ENCODE measurements around the gene BDKRB1. TPM values are rescaled to one million over a fixed set of nuclear protein-coding genes. Genes with fewer than 3 reads are reported as not detected.
A peak's percentile ranks its signal among the peaks of the same experiment; 100 is the strongest.

BDKRB1 gene
- total RNA-seq, 2 experiments from 2014 or later: not detected

DNA sequence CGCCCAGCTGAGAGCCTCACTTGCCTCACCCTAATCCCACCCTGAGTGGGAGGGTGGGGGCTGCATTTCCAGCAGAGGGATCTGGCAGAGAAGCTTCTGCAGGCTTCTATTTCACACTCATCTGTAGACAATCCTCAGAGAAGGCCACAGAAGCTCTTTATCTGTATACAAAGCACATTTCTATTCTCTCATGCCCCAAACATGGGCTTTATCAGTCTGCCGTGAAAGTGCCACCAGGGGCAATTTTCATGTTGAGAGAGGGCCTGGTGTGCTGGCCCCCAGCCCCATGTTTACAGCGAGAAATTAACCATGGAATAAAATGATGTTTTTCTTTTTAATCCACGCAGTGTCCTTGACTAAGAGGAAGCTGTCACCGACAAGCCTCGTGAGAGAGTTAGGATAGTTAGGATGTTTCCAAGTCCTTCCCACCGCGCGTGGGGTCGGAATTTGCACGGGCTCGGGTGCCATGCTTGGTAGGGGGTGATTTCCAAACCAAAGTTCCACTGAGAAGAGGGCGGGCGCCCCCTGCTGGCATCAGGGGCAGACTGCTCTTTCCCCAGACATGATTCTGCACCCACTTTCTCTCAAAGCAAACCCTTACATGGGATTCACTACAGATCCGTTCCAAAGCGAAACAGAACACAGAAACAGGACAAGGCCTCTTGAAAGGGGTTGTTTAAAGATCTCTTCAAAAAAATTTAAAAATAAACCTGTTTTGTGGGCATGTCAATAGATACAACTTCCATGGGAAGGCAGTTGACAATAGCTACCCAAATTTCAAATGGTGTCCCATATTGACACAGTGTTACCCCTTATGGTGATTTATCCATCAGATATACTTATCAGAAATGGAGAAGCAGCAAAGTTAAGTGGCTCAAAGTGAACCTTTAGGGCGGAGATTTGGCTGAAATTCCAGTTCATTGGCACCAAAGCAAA lies 19.4 kb downstream of the BDKRB1 start:
- no peaks in the 10 kb centered on the region for H3K27me3 Mint-ChIP-seq (ENCODE audit: low read depth)
- POLR2A ChIA-PET: interaction anchor here (0.7 kb wide), 1 partner anchor 554 kb away, joined by 3 read pairs; no protein-coding TSS in a partner anchor
- CTCF ChIA-PET: interaction anchor here (0.9 to 4.7 kb wide), 10 partner anchors 9 to 219 kb away, joined by 3 to 32 read pairs (median 5); no protein-coding TSS in a partner anchor
- H3K9me3 Mint-ChIP-seq (ENCODE audit: insufficient read depth): no peaks in the 10 kb centered on the region
- H3K4me1 Mint-ChIP-seq (ENCODE audit: low read depth): no peaks in the 10 kb centered on the region
- ATAC-seq (peak; percentile 57), DNase-seq (peak; percentile 66)
- peaks cover 2% of the 10 kb centered on the region for H3K36me3 Mint-ChIP-seq (ENCODE audit: low read depth)
- H3K27ac Mint-ChIP-seq: no peak overlapping the region
- no peak overlapping the region for H3K4me3 Mint-ChIP-seq

DNA sequence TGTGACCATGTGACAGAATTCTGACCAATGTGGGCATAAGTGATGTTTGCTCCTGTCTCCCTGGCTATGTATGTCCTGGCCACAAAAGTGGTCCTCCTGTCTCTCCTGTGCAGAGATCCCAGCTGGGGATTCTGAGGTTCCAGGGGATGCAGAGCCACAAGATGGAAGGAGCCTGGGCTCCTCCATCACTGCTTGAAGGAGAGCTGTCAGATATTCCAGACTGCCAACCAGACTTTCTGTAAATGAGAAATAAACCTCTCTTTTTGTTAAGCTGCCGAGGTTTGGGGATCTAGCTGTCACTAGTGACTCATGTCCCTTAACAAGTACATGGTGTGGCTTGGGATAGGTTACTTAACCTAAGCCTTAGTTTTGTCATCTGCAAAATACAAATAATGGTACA lies 21.9 kb downstream of the BDKRB1 start:
- H3K27ac Mint-ChIP-seq: no peak overlapping the region
- DNase-seq (no peak), ATAC-seq (no peak)
- no peak overlapping the region for H3K4me3 Mint-ChIP-seq
- no peaks in the 10 kb centered on the region for H3K9me3 Mint-ChIP-seq (ENCODE audit: insufficient read depth)
- H3K27me3 Mint-ChIP-seq (ENCODE audit: low read depth): no peaks in the 10 kb centered on the region
- CTCF ChIA-PET: interaction anchor here (1.3 kb wide), 1 partner anchor 177 kb away, joined by 5 read pairs; no protein-coding TSS in a partner anchor
- POLR2A ChIA-PET: no interaction called here
- peaks cover 2% of the 10 kb centered on the region for H3K36me3 Mint-ChIP-seq (ENCODE audit: low read depth)
- no peaks in the 10 kb centered on the region for H3K4me1 Mint-ChIP-seq (ENCODE audit: low read depth)

DNA sequence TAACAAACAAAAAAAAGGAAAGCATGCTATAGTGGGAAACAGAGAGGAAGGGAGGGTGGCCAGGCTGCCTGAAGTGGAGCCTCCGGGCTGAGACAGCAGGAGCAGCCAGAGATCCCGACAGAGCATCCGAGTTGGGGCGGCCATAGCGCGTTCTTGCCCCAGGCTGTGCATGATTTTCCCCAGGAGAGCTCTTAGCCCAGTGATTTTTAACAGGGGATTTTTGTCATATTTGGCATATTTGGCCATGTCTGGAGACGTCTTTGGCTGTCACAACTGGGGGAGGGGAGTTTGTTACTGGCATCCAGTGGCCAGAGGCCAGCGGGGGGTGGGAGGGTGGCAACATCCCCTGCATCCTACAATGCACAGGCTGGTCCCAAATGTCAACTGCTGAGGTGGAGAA lies 23.6 kb downstream of the BDKRB1 start:
- DNase-seq (no peak), ATAC-seq (no peak)
- no peak overlapping the region for H3K27ac Mint-ChIP-seq
- ChIA-PET CTCF (no interaction called here), POLR2A (no interaction called here)
- H3K9me3 Mint-ChIP-seq (ENCODE audit: insufficient read depth): no peaks in the 10 kb centered on the region
- H3K4me1 Mint-ChIP-seq (ENCODE audit: low read depth): no peaks in the 10 kb centered on the region
- no peaks in the 10 kb centered on the region for H3K27me3 Mint-ChIP-seq (ENCODE audit: low read depth)
- H3K36me3 Mint-ChIP-seq (ENCODE audit: low read depth): peaks cover 2% of the 10 kb centered on the region
- no peak overlapping the region for H3K4me3 Mint-ChIP-seq

- Mint-ChIP-seq H3K36me3 (ENCODE audit: low read depth) (peaks cover 2% of the 10 kb centered on the region), H3K27me3 (ENCODE audit: low read depth) (no peaks in the 10 kb centered on the region), H3K4me1 (ENCODE audit: low read depth) (no peaks in the 10 kb centered on the region), H3K9me3 (ENCODE audit: insufficient read depth) (no peaks in the 10 kb centered on the region), H3K4me3 (no peak overlapping the region), H3K27ac (no peak overlapping the region)
- no peak for ATAC-seq
- DNase-seq: no peak
- CTCF ChIA-PET: no interaction called here
- POLR2A ChIA-PET: no interaction called here
Measured at GRCh38 chr14:96280104-96280503, 24.1 kb downstream of the BDKRB1 start.

- DNase-seq (no peak), ATAC-seq (no peak)
- Mint-ChIP-seq H3K27me3 (ENCODE audit: low read depth) (no peaks in the 10 kb centered on the region), H3K27ac (no peak overlapping the region), H3K4me1 (ENCODE audit: low read depth) (no peaks in the 10 kb centered on the region), H3K36me3 (ENCODE audit: low read depth) (peaks cover 6% of the 10 kb centered on the region), H3K4me3 (no peak overlapping the region), H3K9me3 (ENCODE audit: insufficient read depth) (no peaks in the 10 kb centered on the region)
- CTCF ChIA-PET: interaction anchor here (0.7 kb wide), 1 partner anchor 719 kb away, joined by 3 read pairs; no protein-coding TSS in a partner anchor
- POLR2A ChIA-PET: no interaction called here
Measured at GRCh38 chr14:96281486-96281885, 25.5 kb downstream of the BDKRB1 start.

DNA sequence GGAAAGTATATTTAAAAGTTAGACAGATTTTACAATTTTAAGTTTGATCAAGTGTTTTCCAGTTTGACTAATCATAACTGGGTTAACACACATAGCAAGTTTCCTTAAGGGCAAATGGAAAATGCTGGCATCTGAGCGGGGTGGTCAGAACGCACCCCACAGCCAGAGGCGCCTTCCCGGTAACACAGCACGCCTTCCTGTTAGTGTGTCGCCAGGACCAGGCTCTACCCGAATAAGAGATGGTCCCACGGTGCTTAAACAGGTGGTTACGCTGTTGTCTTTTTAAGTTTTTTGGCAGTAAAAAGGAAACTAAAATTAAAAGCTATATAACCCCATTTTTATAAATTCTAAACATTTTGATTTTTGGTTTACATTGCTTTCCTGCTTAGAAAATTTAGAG lies 28.0 kb downstream of the BDKRB1 start:
- CTCF ChIA-PET: interaction anchor here (1.6 kb wide), 1 partner anchor 8 kb away, joined by 7 read pairs; no protein-coding TSS in a partner anchor
- no peak overlapping the region for H3K27ac Mint-ChIP-seq
- ATAC-seq: no peak
- no peak for DNase-seq
- POLR2A ChIA-PET: no interaction called here
- H3K9me3 Mint-ChIP-seq (ENCODE audit: insufficient read depth): no peaks in the 10 kb centered on the region
- no peak overlapping the region for H3K4me3 Mint-ChIP-seq
- peaks cover 3% of the 10 kb centered on the region for H3K36me3 Mint-ChIP-seq (ENCODE audit: low read depth)
- no peaks in the 10 kb centered on the region for H3K4me1 Mint-ChIP-seq (ENCODE audit: low read depth)
- no peaks in the 10 kb centered on the region for H3K27me3 Mint-ChIP-seq (ENCODE audit: low read depth)

DNA sequence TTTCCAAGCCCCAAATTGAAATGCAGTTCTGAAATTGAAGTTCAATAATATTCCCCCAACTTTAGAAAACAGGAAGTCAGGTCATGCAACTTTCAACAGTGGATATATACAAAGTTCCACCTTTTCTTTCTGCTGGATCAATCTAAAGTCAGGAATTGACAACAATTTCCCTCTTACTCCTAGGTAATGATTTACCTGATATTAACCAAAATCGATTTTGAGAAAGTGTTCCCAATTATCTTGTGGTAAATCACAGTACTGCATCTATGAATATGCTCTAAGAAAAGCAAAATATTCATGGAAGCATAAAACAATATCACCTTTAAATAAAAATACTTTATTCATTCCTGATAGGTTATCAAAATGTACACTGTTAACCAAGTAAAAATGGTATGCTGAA lies 28.4 kb downstream of the BDKRB1 start:
- DNase-seq: no peak
- H3K9me3 Mint-ChIP-seq (ENCODE audit: insufficient read depth): no peaks in the 10 kb centered on the region
- no peaks in the 10 kb centered on the region for H3K4me1 Mint-ChIP-seq (ENCODE audit: low read depth)
- H3K27me3 Mint-ChIP-seq (ENCODE audit: low read depth): no peaks in the 10 kb centered on the region
- H3K4me3 Mint-ChIP-seq: no peak overlapping the region
- POLR2A ChIA-PET: no interaction called here
- peaks cover 7% of the 10 kb centered on the region for H3K36me3 Mint-ChIP-seq (ENCODE audit: low read depth)
- ATAC-seq: no peak
- H3K27ac Mint-ChIP-seq: no peak overlapping the region
- CTCF ChIA-PET: interaction anchor here (1.6 kb wide), 1 partner anchor 9 kb away, joined by 7 read pairs; no protein-coding TSS in a partner anchor

DNA sequence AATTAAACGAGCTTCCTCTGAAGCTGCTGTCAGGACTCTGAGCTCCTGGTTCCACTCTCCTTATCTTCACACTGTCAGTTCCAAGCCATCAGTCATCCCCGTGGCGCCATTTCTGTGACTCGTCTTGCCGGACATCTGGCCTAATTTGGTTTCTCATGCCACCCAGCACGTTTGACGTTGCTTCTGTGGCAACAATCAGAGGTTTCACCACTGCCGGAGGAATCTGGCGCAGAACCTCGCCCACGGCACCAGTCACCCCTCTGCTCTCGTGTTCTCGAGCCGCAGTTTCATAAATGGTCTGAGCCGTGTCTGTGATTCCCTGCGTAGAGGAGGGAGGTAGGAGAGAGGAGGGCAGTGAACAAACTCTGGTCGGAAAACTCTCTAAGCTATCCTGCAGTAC lies 29.7 kb downstream of the BDKRB1 start:
- no peaks in the 10 kb centered on the region for H3K27me3 Mint-ChIP-seq (ENCODE audit: low read depth)
- no peak overlapping the region for H3K4me3 Mint-ChIP-seq
- peaks cover 8% of the 10 kb centered on the region for H3K36me3 Mint-ChIP-seq (ENCODE audit: low read depth)
- no peak overlapping the region for H3K27ac Mint-ChIP-seq
- ATAC-seq: no peak
- POLR2A ChIA-PET: no interaction called here
- no peaks in the 10 kb centered on the region for H3K4me1 Mint-ChIP-seq (ENCODE audit: low read depth)
- DNase-seq: no peak
- no peaks in the 10 kb centered on the region for H3K9me3 Mint-ChIP-seq (ENCODE audit: insufficient read depth)
- CTCF ChIA-PET: interaction anchor here (1.2 to 1.6 kb wide), 3 partner anchors 10 to 12 kb away, joined by 3 to 7 read pairs (median 4); no protein-coding TSS in a partner anchor

- ATAC-seq (no peak), DNase-seq (no peak)
- peaks cover 8% of the 10 kb centered on the region for H3K36me3 Mint-ChIP-seq (ENCODE audit: low read depth)
- no peak overlapping the region for H3K4me3 Mint-ChIP-seq
- H3K4me1 Mint-ChIP-seq (ENCODE audit: low read depth): no peaks in the 10 kb centered on the region
- no peaks in the 10 kb centered on the region for H3K27me3 Mint-ChIP-seq (ENCODE audit: low read depth)
- no peaks in the 10 kb centered on the region for H3K9me3 Mint-ChIP-seq (ENCODE audit: insufficient read depth)
- POLR2A ChIA-PET: no interaction called here
- H3K27ac Mint-ChIP-seq: no peak overlapping the region
- CTCF ChIA-PET: interaction anchor here (1.2 to 1.3 kb wide), 2 partner anchors 11 to 13 kb away, joined by 3 to 4 read pairs; no protein-coding TSS in a partner anchor
Measured at GRCh38 chr14:96286251-96286650, 30.2 kb downstream of the BDKRB1 start.

DNA sequence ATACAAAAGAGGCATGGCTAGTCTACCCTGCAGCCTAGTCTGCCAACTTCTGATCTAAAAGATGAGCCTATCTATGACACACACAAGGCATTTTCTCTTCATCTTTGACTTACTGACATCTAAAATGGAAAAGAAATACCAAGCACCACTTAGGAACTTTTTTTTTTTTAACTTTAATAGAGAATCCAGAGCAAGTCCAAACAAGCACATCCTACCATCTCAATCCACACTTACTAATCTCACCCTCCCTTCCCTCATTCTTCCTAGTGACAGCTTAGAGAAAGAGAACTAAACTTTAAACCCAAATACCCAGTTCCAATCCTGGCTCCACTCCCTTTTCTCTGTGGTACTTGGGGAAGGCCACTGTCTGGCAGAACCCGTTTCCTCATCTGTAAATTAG lies 31.8 kb downstream of the BDKRB1 start:
- Mint-ChIP-seq H3K36me3 (ENCODE audit: low read depth) (peaks cover 8% of the 10 kb centered on the region), H3K27ac (no peak overlapping the region), H3K9me3 (ENCODE audit: insufficient read depth) (no peaks in the 10 kb centered on the region), H3K27me3 (ENCODE audit: low read depth) (no peaks in the 10 kb centered on the region), H3K4me3 (no peak overlapping the region), H3K4me1 (ENCODE audit: low read depth) (no peaks in the 10 kb centered on the region)
- POLR2A ChIA-PET: interaction anchor here (1.1 kb wide), 1 partner anchor 17 kb away, joined by 3 read pairs; no protein-coding TSS in a partner anchor
- ATAC-seq (no peak), DNase-seq (no peak)
- CTCF ChIA-PET: no interaction called here

GRCh38 chr14:96294246-96294645 lies 38.2 kb downstream of the BDKRB1 start:
- ChIA-PET POLR2A (no interaction called here), CTCF (interaction anchor here (0.7 kb wide), 1 partner anchor 196 kb away, joined by 3 read pairs; no protein-coding TSS in a partner anchor)
- Mint-ChIP-seq H3K27ac (no peak overlapping the region), H3K36me3 (ENCODE audit: low read depth) (peaks cover 6% of the 10 kb centered on the region), H3K27me3 (ENCODE audit: low read depth) (no peaks in the 10 kb centered on the region), H3K4me1 (ENCODE audit: low read depth) (no peaks in the 10 kb centered on the region), H3K9me3 (ENCODE audit: insufficient read depth) (no peaks in the 10 kb centered on the region), H3K4me3 (no peak overlapping the region)
- no peak for DNase-seq
- no peak for ATAC-seq

DNA sequence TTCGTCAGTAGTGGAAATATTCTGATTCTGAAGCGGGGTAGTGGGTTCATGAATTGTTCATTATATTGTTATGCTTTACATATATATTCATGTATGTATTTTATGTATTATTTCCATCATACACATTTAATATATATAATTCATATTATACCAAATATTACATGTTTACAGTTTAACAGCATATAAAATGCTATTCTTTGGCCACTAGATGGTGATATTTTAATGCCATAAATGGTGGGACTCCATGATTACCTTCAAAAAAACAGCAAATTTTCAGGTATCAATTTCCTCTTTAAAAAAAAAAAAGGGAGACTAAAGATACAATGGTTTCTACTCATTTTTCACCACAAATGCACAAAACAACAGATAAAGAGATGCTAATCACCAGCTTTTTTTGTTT lies 41.0 kb downstream of the BDKRB1 start:
- ATAC-seq: no peak
- Mint-ChIP-seq H3K4me1 (ENCODE audit: low read depth) (no peaks in the 10 kb centered on the region), H3K27me3 (ENCODE audit: low read depth) (no peaks in the 10 kb centered on the region), H3K9me3 (ENCODE audit: insufficient read depth) (no peaks in the 10 kb centered on the region), H3K36me3 (ENCODE audit: low read depth) (peaks cover 3% of the 10 kb centered on the region), H3K4me3 (no peak overlapping the region), H3K27ac (no peak overlapping the region)
- ChIA-PET CTCF (interaction anchor here (1.3 to 3.1 kb wide), 4 partner anchors 11 to 126 kb away, joined by 3 to 22 read pairs (median 4); no protein-coding TSS in a partner anchor), POLR2A (interaction anchor here (0.7 kb wide), 1 partner anchor 170 kb away, joined by 3 read pairs; no protein-coding TSS in a partner anchor)
- DNase-seq: no peak

Measured in activated CD8-positive, alpha-beta T cell treated with anti-CD3 and anti-CD28 coated beads, Interleukin-2, amount 10 ng/mL, durations not matched to agents 7 days and 5 days (primary cell).